ENCODE data around the gene KCNK10.

Gene KCNK10

DNA sequence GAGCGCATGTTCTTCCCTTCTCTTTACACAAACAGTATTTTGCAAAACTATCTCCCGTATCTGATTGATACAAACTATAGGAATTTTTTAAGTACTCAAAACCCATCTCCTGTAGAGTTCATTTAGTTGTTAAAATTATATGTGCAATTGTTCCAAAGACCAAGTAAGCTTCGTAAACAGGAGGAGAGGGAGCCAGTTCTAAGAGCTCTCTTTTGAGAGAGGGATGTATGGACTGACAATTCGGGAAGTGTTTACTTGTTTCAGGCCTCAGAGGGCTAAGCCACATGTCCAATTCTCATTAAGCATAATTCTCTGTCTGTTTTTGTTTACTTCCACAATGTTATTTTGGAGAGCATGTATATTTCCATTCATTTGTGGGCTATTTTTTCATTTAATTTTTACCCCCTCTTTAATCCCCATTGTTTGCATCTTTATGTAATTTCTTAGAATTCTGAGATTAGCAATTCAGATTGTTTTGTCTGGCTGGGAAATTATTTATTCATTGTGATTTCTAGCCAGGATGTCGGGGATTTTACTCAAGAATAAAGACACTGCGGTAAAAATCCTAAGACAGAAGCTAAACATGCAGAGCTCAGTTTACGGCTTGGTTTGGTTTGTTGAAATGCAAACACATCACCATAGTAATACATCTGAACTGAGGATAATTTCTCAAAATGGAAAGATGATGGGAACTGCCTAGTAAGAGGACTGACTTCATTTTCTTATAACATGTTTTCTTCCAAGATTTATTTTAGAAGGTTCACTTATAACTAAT lies 126.8 kb downstream of the KCNK10 start:
- no peaks in the 10 kb centered on the region for H3K36me3 Mint-ChIP-seq (ENCODE audit: low read depth)
- H3K27me3 Mint-ChIP-seq (ENCODE audit: low read depth, poor library complexity), result peaks cover 23% of the 10 kb centered on the region
- peaks cover 5% of the 10 kb centered on the region for H3K4me1 Mint-ChIP-seq
- H3K4me3 Mint-ChIP-seq, result no peak overlapping the region
- TF ChIP-seq, protein P1, sequence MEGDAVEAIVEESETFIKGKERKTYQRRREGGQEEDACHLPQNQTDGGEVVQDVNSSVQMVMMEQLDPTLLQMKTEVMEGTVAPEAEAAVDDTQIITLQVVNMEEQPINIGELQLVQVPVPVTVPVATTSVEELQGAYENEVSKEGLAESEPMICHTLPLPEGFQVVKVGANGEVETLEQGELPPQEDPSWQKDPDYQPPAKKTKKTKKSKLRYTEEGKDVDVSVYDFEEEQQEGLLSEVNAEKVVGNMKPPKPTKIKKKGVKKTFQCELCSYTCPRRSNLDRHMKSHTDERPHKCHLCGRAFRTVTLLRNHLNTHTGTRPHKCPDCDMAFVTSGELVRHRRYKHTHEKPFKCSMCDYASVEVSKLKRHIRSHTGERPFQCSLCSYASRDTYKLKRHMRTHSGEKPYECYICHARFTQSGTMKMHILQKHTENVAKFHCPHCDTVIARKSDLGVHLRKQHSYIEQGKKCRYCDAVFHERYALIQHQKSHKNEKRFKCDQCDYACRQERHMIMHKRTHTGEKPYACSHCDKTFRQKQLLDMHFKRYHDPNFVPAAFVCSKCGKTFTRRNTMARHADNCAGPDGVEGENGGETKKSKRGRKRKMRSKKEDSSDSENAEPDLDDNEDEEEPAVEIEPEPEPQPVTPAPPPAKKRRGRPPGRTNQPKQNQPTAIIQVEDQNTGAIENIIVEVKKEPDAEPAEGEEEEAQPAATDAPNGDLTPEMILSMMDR (IDR thresholded peaks at IDR 0.05), result no peak
- no peak for DNase-seq
- H3K27ac Mint-ChIP-seq, result no peak overlapping the region
- H3K9me3 Mint-ChIP-seq, result no peaks in the 10 kb centered on the region

DNA sequence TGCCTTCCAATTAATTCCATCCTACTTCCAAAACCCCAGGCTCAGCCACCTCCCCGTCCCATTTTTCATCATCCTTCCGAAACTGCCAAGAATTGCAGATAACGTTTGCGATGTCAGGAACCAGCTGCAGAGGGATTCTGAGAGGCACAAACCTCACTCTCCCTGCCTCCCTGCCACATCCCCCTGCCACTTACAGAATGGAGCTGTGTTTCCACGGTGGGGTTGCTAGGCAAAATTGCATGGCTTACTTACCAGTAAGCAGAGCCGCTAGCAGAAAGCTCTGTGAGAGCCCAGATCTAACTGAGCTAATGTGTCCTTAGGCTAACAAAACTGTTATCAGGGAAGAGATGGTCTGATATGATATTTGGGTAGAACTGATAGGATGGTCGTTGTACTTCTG lies 127.4 kb downstream of the KCNK10 start:
- no peaks in the 10 kb centered on the region for H3K36me3 Mint-ChIP-seq (ENCODE audit: low read depth)
- no peak for DNase-seq
- no peak overlapping the region for H3K27ac Mint-ChIP-seq
- TF ChIP-seq, protein P1 (IDR thresholded peaks at IDR 0.05), result no peak
- H3K9me3 Mint-ChIP-seq, result no peaks in the 10 kb centered on the region
- H3K4me1 Mint-ChIP-seq, result peaks cover 5% of the 10 kb centered on the region
- H3K4me3 Mint-ChIP-seq, result no peak overlapping the region
- H3K27me3 Mint-ChIP-seq (ENCODE audit: low read depth, poor library complexity), result peaks cover 23% of the 10 kb centered on the region

DNA sequence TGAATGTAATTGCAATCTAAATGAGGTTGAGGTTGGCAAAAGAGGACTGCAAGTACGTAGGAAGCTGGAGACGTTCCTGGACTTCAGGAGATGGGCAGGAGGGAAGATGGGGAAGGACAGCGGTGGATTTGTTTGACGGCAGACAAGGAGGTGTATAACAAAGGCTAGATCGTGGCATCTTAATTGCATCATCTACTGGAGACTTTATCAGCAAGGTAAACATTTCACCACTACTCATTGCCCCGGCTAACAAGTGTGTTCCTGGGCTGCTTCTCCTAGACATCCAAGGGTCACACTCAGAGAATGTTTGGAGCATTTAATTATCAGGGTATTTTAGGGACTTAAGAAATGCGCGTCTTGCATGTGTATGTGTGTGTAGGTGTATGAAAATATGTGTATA lies 128.5 kb downstream of the KCNK10 start:
- TF ChIP-seq, protein P1 (IDR thresholded peaks at IDR 0.05), result no peak
- Mint-ChIP-seq H3K4me1 (peaks cover 11% of the 10 kb centered on the region), H3K36me3 (ENCODE audit: low read depth) (no peaks in the 10 kb centered on the region), H3K27ac (no peak overlapping the region), H3K9me3 (no peaks in the 10 kb centered on the region), H3K27me3 (ENCODE audit: low read depth, poor library complexity) (peaks cover 18% of the 10 kb centered on the region), H3K4me3 (no peak overlapping the region)
- DNase-seq, result no peak

DNA sequence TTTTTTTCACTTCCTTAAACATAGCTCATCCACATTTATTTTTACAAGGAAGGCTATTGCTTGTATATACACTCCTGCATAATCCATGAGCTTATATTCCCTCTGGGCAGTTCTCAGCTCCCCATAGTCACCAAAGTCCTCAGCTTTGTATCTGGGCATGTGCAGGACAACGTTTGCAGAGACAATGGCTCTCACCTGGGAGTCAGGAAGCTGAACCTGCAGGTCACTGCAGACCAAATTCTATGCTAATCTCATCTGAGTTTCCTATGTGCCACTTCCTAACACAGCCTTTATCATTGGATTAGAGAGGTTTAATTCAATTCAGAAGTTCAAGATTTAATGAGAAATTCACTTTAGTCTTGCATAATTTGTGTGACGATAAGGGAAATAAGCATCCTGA lies 131.5 kb downstream of the KCNK10 start:
- no peak overlapping the region for H3K27ac Mint-ChIP-seq
- no peak overlapping the region for H3K4me3 Mint-ChIP-seq
- peaks cover 29% of the 10 kb centered on the region for H3K4me1 Mint-ChIP-seq
- no peak for DNase-seq
- H3K27me3 Mint-ChIP-seq (ENCODE audit: low read depth, poor library complexity), result peaks cover 17% of the 10 kb centered on the region
- no peaks in the 10 kb centered on the region for H3K36me3 Mint-ChIP-seq (ENCODE audit: low read depth)
- TF ChIP-seq, protein P1 (IDR thresholded peaks at IDR 0.05), result no peak
- H3K9me3 Mint-ChIP-seq, result no peaks in the 10 kb centered on the region

DNA sequence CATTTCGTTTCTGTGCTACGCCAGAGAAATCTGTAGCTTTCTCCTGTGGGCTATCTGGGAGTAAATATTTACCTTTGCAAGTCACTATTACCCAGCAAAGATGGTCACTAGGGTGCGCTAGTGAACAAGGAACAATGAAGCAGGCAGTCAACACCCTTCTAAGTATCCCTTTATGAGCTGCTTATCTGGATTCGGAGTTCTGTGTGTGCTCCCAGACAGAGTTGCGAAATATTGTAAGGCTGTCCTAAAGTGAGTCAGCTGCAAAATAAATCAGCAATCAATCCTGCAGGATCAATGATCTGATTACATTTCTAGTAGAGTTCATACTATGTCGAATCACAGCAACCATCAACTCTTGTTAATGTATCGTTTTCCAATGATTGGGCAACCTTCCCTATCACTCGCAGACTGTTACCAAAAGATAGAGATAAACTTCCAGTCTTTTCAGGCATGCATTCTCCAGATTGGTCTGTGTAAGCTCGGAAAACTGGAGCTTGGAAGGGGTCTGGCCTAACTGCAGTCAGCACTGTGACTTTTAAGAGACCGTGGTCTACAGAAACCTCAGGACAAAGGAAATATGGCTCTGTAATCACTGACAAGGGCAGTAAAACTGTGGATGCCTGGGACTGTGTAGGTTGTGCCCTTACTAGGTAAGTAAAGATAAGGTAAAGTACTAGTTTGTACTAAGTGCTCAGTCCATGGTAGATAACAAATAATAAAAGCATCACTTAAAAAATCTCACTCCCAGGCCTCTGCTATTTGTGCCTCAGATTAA lies 133.5 kb downstream of the KCNK10 start:
- Mint-ChIP-seq H3K36me3 (ENCODE audit: low read depth) (no peaks in the 10 kb centered on the region), H3K4me3 (peak overlapping the region; percentile 79), H3K9me3 (no peaks in the 10 kb centered on the region), H3K27me3 (ENCODE audit: low read depth, poor library complexity) (peaks cover 10% of the 10 kb centered on the region), H3K27ac (peak overlapping the region; percentile 79), H3K4me1 (peaks cover 24% of the 10 kb centered on the region)
- DNase-seq, result peak; percentile 75
- TF ChIP-seq, protein P1 (IDR thresholded peaks at IDR 0.05), result peak; percentile 63

All from nephron progenitor cell (in vitro differentiated cells).